ENCODE measurements around the gene SLIT3. TPM values are rescaled to one million over a fixed set of nuclear protein-coding genes. Genes with fewer than 3 reads are reported as not detected.

The SLIT3 gene
- total and polyA plus RNA-seq, 10 of the 15 experiments (the other 5 are each of a cell fraction or from before 2014, with no cell fraction given): 0.05 TPM; not detected in 9

DNA sequence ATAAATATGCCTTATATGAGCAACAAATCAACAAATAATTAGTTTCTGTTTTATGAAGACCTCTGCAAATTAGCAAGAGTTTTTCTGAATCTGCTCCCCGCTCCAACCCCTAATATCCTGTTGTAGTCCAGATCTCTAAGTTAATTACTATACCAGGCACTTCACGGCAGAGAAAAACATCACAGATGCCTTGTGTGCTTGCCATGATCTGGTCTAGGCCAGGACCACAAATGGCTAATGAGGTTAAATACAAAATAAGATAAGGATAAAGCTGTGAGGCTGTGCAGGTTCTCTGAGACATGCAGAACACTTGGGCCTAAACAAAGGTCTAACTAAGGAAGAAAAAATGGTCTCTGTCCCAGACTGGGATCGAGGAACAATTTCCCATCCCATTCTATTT, 150.8 kb downstream of the SLIT3 start:
- TF ChIP-seq, protein P1, sequence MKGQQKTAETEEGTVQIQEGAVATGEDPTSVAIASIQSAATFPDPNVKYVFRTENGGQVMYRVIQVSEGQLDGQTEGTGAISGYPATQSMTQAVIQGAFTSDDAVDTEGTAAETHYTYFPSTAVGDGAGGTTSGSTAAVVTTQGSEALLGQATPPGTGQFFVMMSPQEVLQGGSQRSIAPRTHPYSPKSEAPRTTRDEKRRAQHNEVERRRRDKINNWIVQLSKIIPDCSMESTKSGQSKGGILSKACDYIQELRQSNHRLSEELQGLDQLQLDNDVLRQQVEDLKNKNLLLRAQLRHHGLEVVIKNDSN (IDR thresholded peaks at IDR 0.05; ENCODE audit: borderline replicate concordance, extremely low read length, insufficient read depth, low read depth, low read length): no peak
- TF ChIP-seq E2F4 (IDR thresholded peaks at IDR 0.05; ENCODE audit: low read depth, low read length): no peak
- TF ChIP-seq CREM (IDR thresholded peaks at IDR 0.05; ENCODE audit: low read depth): no peak
- TF ChIP-seq FOXK2 (IDR thresholded peaks at IDR 0.05): no peak
- TF ChIP-seq RFX5 (IDR thresholded peaks at IDR 0.05; ENCODE audit: low read depth, low read length): no peak
- TF ChIP-seq, protein P2, sequence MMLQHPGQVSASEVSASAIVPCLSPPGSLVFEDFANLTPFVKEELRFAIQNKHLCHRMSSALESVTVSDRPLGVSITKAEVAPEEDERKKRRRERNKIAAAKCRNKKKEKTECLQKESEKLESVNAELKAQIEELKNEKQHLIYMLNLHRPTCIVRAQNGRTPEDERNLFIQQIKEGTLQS (IDR thresholded peaks at IDR 0.05; ENCODE audit: borderline replicate concordance, extremely low read depth, low read depth, low read length): no peak
- no peak for TF ChIP-seq NBN (IDR thresholded peaks at IDR 0.05)
- TF ChIP-seq SMAD5 (IDR thresholded peaks at IDR 0.05; ENCODE audit: low read depth): no peak
- no peak for TF ChIP-seq FOXM1 (IDR thresholded peaks at IDR 0.05; ENCODE audit: low read depth, low read length)
- TF ChIP-seq POLR2AphosphoS5 (IDR thresholded peaks at IDR 0.05; ENCODE audit: low read length): no peak
- TF ChIP-seq ZNF207 (IDR thresholded peaks at IDR 0.05; ENCODE audit: borderline replicate concordance): no peak
- TF ChIP-seq, protein P3, sequence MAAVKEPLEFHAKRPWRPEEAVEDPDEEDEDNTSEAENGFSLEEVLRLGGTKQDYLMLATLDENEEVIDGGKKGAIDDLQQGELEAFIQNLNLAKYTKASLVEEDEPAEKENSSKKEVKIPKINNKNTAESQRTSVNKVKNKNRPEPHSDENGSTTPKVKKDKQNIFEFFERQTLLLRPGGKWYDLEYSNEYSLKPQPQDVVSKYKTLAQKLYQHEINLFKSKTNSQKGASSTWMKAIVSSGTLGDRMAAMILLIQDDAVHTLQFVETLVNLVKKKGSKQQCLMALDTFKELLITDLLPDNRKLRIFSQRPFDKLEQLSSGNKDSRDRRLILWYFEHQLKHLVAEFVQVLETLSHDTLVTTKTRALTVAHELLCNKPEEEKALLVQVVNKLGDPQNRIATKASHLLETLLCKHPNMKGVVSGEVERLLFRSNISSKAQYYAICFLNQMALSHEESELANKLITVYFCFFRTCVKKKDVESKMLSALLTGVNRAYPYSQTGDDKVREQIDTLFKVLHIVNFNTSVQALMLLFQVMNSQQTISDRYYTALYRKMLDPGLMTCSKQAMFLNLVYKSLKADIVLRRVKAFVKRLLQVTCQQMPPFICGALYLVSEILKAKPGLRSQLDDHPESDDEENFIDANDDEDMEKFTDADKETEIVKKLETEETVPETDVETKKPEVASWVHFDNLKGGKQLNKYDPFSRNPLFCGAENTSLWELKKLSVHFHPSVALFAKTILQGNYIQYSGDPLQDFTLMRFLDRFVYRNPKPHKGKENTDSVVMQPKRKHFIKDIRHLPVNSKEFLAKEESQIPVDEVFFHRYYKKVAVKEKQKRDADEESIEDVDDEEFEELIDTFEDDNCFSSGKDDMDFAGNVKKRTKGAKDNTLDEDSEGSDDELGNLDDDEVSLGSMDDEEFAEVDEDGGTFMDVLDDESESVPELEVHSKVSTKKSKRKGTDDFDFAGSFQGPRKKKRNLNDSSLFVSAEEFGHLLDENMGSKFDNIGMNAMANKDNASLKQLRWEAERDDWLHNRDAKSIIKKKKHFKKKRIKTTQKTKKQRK (IDR thresholded peaks at IDR 0.05; ENCODE audit: low read depth, low read length): no peak
- Histone ChIP-seq H3K79me2 (ENCODE audit: control insufficient read depth, insufficient read depth, low read length) (no peaks in the 10 kb centered on the region), H3K4me2 (ENCODE audit: control insufficient read depth, insufficient read depth) (no peak overlapping the region), H3K27ac (ENCODE audit: control insufficient read depth, insufficient read depth) (no peak overlapping the region), H4K20me1 (ENCODE audit: control insufficient read depth, insufficient read depth) (no peaks in the 10 kb centered on the region), H3K4me3 (no peak overlapping the region), H3K9me3 (replicated peaks; ENCODE audit: control insufficient read depth, insufficient read depth, low read length) (no peaks in the 10 kb centered on the region), H3K9ac (ENCODE audit: control insufficient read depth, insufficient read depth, low read length) (no peak overlapping the region), H3K27me3 (replicated peaks in 1 of 2; ENCODE audit: control insufficient read depth in 2 of 2, insufficient read depth in 2 of 2, low read length in 1 of 2) (peaks cover 2 to 3% of the 10 kb centered on the region in 2 experiments; a peak in 3 of 4 replicates), H3K4me1 (ENCODE audit: control insufficient read depth, insufficient read depth, low read length) (no peaks in the 10 kb centered on the region), H3K36me3 (ENCODE audit: control insufficient read depth in 2 of 2, insufficient read depth in 2 of 2, low read length in 1 of 2) (no peaks in the 10 kb centered on the region), H2AFZ (ENCODE audit: control insufficient read depth, low read depth, low read length) (no peak overlapping the region)
- SMC1A ChIA-PET (ENCODE audit: uncharacterized antibody, unreplicated experiment): no interaction called here
- WGBS (ENCODE audit: insufficient coverage, insufficient replicate concordance, low lambda C conversion rate, missing lambda C conversion rate): 0% methylated on average over 3 of the region's 3 CpGs
- BruUV-seq (replicated peaks): no TSS peak
- no peak for DNase-seq (ENCODE audit: low read depth, low spot score)
- RAD21 ChIA-PET (ENCODE audit: unreplicated experiment): no interaction called here
- POLR2A ChIA-PET: no interaction called here
- in situ Hi-C loops (cut with MboI) (no loop called here), intact Hi-C loops (cut with micrococcal nuclease; ENCODE audit: unreplicated experiment) (no loop called here)
- CTCF ChIA-PET: no interaction called here
- ATAC-seq: no peak
- no peak for FAIRE-seq
